GM18870 (cell line): ENCODE data around the gene SRRM4.
"Not testable (repeated sequence)": the region's sequence is repeated elsewhere in the genome, so short reads cannot be mapped to it uniquely, and the experiment has no call there.

Source experiments
- ATAC-seq: cut with Tn5 transposase; IDR thresholded peaks from one replicate; pipeline ENCODE4 v1.9.1; 2021; ENCODE audit warnings: moderate library complexity; ENCODE audit not compliant: unreplicated experiment

Gene SRRM4

GRCh38 chr12:119008273-119008672 is 26.9 kb downstream of the SRRM4 start:
- not testable (repeated sequence) for ATAC-seq

- no peak for ATAC-seq
Measured at GRCh38 chr12:119008691-119009221, 27.4 kb downstream of the SRRM4 start.

GRCh38 chr12:119011231-119011630 is 29.9 kb downstream of the SRRM4 start:
- ATAC-seq = no peak

GRCh38 chr12:119012179-119012578 is 30.8 kb downstream of the SRRM4 start:
- ATAC-seq = no peak

- no peak for ATAC-seq
Measured at GRCh38 chr12:119013023-119013422, 31.7 kb downstream of the SRRM4 start.

GRCh38 chr12:119014368-119014767 is 33.0 kb downstream of the SRRM4 start:
- no peak for ATAC-seq

- ATAC-seq = no peak
Measured at GRCh38 chr12:119016715-119017114, 35.4 kb downstream of the SRRM4 start.

- no peak for ATAC-seq
Measured at GRCh38 chr12:119019166-119019565, 37.8 kb downstream of the SRRM4 start.

- ATAC-seq = no peak
Measured at GRCh38 chr12:119020406-119021360, 39.3 kb downstream of the SRRM4 start.

GRCh38 chr12:119024356-119024755 is 43.0 kb downstream of the SRRM4 start:
- no peak for ATAC-seq

GRCh38 chr12:119025786-119026185 is 44.4 kb downstream of the SRRM4 start:
- ATAC-seq = no peak

- ATAC-seq = not testable (repeated sequence)
Measured at GRCh38 chr12:119033332-119033731, 52.0 kb downstream of the SRRM4 start.

GRCh38 chr12:119036878-119037825 is 55.8 kb downstream of the SRRM4 start:
- no peak for ATAC-seq

GRCh38 chr12:119044094-119044493 is 62.8 kb downstream of the SRRM4 start:
- ATAC-seq = no peak

GRCh38 chr12:119047641-119048040 is 66.3 kb downstream of the SRRM4 start:
- ATAC-seq = no peak

- ATAC-seq = no peak
Measured at GRCh38 chr12:119050663-119051062, 69.3 kb downstream of the SRRM4 start.

GRCh38 chr12:119051474-119051873 is 70.1 kb downstream of the SRRM4 start:
- no peak for ATAC-seq

GRCh38 chr12:119052001-119052400 is 70.7 kb downstream of the SRRM4 start:
- no peak for ATAC-seq

GRCh38 chr12:119055977-119056376 is 74.6 kb downstream of the SRRM4 start:
- ATAC-seq = no peak

GRCh38 chr12:119060847-119061796 is 79.8 kb downstream of the SRRM4 start:
- no peak for ATAC-seq
